NCI-H2081 treated with DMSO at 0.1 percent for 48 hours (cell line): ENCODE results near the gene TXLNB.
"Not testable (repeated sequence)": the region's sequence is repeated elsewhere in the genome, so short reads cannot be mapped to it uniquely, and the experiment has no call there.

Experiments used
- DNase-seq: peaks from one replicate; lab custom pipeline; 2025; lab: John Stamatoyannopoulos, UW

TXLNB gene

GRCh38 chr6:139235661-139236060 lies 56.1 kb downstream of the TXLNB start:
- DNase-seq, result no peak

- not testable (repeated sequence) for DNase-seq
These were observed 57.6 kb downstream of the TXLNB start for GRCh38 chr6:139234193-139234592.

- no peak for DNase-seq
These were observed 60.6 kb downstream of the TXLNB start for GRCh38 chr6:139231206-139231605.

- peak; percentile 37 for DNase-seq
These were observed 61.4 kb downstream of the TXLNB start for GRCh38 chr6:139230391-139230840.

- not testable (repeated sequence) for DNase-seq
These were observed 63.4 kb downstream of the TXLNB start for GRCh38 chr6:139228387-139228786.

- DNase-seq, result no peak
These were observed 72.1 kb downstream of the TXLNB start for GRCh38 chr6:139219746-139220145.

- peak; percentile 70 for DNase-seq
These were observed 72.5 kb downstream of the TXLNB start for GRCh38 chr6:139219271-139219729.

GRCh38 chr6:139212460-139212859 lies 79.3 kb downstream of the TXLNB start:
- not testable (repeated sequence) for DNase-seq

GRCh38 chr6:139210766-139211165 lies 81.0 kb downstream of the TXLNB start:
- DNase-seq, result not testable (repeated sequence)

- no peak for DNase-seq
These were observed 86.0 kb downstream of the TXLNB start for GRCh38 chr6:139205843-139206242.

GRCh38 chr6:139204978-139205377 lies 86.8 kb downstream of the TXLNB start:
- no peak for DNase-seq

GRCh38 chr6:139201378-139201777 lies 90.4 kb downstream of the TXLNB start:
- no peak for DNase-seq

- no peak for DNase-seq
These were observed 93.1 kb downstream of the TXLNB start for GRCh38 chr6:139198529-139199288.

GRCh38 chr6:139194740-139195139 lies 97.1 kb downstream of the TXLNB start:
- no peak for DNase-seq
